Head of caudate nucleus (tissue), 42 donors: Measurements from ENCODE around the gene SMAD5.

Experiments
- DNase-seq, 42 donors: peaks; one replicate each; pipeline versions ENCODE4 v3.0.0 to v3.0.0-alpha.2; 2020 to 2021; ENCODE audit warnings: mixed read lengths in 7 of 42
- intact Hi-C: fragments of 100-400 bp; cut with DNase I; formaldehyde crosslinking; loops from one replicate; pipeline ENCODE4 v1.15.0; 2022

Gene SMAD5

GRCh38 chr5:136132557-136133221, at the start of gene SMAD5:
TSS of gene SMAD5 (plus strand) at chr5:136132845. CDS start at chr5:136153761, 20,916 bp downstream.
- peak; percentile 82 to 99 (median 97) for DNase-seq
- intact Hi-C loops, result no loop called here

- intact Hi-C loops, result no loop called here
- DNase-seq, result no peak
These were observed 47.9 kb upstream of the SMAD5 start for GRCh38 chr5:136084698-136085097.

DNA sequence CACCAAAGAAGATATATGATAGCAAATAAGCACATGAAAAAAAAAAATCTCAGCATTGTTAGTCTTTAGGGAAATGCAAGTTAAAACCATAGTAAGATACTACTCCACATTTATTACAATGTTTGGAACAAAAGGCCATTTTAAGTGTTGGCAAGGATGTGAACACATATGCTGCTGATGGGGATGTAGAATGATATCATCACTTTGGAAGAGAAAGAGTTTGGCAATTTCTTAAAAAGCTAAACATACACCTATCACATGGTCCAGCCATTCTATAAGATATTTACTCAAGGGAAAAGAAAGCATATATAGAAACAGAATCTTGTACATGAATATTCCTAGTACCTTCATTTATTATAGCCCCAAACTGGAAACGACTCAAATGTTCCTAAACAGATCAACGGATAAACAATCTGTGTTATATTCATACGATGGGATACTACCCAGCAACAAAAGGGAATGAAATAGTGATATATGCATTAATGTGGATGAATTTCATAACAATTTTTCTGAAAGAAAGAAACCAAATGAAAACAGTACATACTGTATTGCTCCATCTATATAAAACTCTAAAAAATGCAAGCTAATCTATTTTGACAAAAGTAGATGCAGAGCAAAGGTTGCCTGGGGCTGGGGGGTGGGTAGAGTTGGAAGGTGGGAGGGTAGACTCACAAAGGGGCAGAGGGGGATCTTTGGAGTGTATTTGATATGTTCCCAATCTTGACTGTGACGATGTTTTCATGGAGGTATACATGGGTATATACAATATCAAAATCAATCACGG, 45.7 kb upstream of the SMAD5 start:
- intact Hi-C loops, result no loop called here
- DNase-seq, result no peak

- no peak for DNase-seq
- intact Hi-C loops, result no loop called here
These were observed 44.4 kb upstream of the SMAD5 start for GRCh38 chr5:136087961-136088871.

DNA sequence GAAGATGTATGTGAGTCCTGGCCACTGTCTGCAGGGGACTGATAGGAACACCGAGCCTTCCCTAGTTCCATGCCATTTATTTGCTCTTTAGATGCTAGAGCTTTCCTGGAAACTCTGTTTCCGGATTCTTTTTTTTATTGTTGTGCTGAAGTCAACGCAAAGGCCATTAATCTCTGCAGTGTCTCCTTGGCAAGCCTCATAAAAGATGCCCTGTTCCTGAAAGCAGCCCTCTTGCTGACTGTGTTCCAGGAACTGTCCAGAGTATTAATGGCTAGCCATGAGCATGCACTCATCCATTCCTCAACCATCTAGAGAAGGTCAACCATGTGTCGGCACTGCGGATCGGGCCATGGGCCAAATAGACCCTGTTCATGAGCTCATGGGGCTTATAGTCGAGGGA, 42.9 kb upstream of the SMAD5 start:
- DNase-seq, result no peak
- intact Hi-C loops, result no loop called here

DNA sequence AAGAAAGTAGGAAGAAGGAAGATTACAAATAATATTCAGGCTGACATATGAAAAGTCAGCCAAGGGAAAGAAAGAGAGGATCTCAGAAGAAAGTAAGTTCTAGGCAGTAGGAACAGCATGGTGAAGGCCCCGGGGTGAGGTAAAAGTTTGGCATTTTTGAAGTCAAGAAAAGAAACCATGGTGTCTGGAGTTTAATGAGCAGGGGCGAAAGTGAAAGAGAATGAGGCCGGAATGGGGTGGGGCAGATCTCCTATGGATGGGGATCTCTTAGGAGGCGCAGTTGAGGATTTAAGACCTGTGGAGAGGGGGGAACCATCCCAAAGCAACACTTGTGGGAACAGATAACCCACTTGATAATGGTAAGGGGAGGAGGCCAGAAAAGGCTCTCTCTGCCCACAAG, 42.3 kb upstream of the SMAD5 start:
- no peak for DNase-seq
- intact Hi-C loops, result no loop called here

DNA sequence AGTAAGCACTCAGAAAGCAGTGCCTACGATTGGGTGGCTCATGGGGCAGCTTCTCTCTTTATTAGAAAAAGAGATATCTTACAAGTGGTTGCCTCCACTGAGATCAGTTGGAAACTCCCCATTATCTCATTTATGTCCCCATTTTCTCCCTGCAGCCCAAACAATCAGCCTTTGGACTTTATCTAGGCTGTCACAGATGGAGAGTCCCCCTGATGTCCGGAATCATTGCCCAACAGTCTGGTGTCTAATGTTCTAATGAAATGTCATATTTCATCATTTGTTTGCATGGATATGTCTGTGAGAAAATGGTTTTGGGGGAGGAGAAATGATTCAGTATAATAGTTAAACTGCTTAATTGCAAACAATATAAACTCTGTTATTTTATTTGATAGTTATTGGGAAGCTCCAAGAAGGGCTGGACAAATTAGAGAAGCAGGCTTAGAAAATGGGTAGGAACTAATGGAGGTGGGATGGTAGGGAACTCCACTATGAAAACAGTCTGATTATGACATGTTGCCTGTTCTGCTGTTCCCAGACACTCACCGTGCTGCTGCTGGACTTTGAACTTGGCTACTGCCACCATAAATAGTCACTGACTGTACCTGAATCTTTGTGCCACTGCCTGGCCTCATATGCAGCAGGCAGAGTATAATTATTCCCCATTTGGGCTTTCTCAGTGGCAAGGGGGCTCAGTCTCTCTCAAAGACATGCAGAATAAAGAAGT, 38.3 kb upstream of the SMAD5 start:
- DNase-seq, result no peak
- intact Hi-C loops, result no loop called here

DNA sequence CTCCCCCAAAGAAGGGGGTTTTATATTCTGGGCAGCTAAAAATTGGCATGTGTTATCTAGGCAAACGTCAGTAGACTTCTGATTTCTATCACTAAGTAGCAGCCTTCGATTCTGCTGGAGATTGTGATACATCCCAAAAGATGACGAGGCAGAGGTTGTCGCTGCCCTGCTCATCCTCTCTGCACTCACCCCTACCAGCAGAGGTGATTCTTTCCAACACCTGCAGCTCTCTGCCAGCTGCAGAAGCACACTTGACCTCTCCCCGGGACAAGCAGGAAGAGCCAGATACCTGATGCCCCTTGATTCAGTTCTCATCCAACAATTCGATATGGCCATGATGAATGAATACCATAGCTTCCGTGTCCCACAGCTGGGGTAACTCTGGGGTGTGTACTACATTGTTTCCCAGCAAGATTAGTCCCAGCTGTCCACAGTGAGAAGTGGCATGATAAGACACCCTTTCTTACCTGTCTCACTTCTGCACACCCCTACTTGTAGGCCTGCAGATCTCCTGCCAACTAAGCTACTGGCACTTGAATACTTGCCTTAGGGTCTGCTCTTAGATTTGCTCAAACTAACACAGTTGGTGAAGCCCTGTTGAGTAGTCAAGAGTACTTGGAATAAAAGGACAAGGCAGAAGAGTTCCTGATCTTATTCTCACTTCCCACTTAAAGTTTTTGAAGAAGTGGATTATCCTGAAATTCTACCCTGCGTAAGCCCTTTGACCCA, 37.6 kb upstream of the SMAD5 start:
- intact Hi-C loops, result no loop called here
- DNase-seq, result no peak

DNA sequence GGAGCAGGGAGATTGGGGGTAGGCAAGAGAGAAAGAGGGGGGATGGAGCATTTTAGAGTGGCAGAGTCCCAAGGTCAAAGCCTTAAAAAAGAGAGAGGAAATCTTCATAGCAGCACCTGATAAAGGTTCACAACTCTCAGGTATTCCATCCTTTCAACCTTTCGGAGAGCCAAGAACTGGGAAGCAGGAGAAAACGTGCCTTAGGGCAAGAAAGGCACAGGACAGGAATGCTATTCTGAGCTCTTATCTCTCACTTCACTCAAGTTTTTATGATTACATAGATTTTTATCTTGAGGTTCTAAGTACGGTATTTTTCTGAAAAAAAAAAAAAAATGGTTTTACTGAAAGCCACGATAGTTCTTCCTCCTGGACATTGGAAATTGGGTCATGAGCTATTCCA, 34.5 kb upstream of the SMAD5 start:
- intact Hi-C loops, result no loop called here

DNA sequence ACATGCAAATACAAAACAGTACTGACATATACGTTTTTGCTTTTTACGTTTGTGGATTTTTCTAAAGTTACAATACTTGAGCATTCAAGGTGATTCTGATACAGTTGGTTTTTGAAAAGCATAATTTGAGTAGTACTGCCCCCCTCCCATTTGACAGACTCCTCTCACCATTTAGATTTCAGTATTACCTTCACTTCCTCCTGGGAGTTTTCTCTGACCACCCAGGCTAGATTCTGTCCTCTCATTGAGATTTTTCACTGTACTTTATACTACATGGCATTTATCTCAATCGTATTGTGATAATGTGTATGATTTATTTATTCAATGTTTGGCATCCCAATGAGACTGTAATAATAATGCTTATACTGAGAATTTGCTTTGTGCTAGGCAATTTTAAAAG, 32.8 kb upstream of the SMAD5 start:
- no peak for DNase-seq
- intact Hi-C loops, result no loop called here

More for the DNA sequence above, 34.5 kb upstream of the SMAD5 start:
- DNase-seq, result no peak

DNA sequence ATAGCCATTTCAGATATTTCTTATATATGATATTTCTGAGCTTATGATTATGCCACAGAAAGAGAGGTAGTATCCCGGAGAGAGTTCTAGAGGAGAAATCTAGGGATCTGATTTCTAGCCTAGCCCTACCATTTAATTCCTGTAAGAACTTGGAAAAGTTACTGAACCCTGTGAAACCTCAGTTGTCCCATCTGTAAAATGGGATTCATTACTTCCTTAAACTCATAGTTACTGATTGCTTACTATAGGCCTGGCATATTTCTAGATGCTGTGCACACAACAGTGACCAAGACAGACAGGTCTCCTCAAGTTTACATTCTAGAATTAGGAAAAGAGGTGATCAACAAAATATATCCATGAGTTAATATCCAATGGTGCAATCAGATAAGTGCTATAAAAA, 30.8 kb upstream of the SMAD5 start:
- no peak for DNase-seq
- intact Hi-C loops, result no loop called here

DNA sequence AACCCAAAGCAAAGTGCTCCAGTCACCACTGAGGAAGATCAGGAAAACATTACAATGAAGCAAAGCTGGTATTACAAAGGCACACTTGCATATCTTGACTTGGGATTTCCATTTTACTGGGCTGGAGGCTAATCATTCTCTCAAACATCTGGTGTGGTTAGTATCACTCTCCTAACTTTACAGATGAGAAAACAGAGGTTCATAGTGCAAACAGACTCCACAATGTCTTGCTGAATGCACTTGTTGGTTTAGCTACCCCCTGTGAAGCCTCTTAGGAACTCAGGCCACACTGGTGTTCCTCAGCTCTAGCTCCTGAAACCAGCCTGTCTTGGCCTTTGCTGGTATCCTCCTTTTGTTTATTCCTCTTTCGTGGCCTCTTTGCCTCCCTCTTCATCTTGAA, 29.5 kb upstream of the SMAD5 start:
- no peak for DNase-seq
- intact Hi-C loops, result no loop called here

DNA sequence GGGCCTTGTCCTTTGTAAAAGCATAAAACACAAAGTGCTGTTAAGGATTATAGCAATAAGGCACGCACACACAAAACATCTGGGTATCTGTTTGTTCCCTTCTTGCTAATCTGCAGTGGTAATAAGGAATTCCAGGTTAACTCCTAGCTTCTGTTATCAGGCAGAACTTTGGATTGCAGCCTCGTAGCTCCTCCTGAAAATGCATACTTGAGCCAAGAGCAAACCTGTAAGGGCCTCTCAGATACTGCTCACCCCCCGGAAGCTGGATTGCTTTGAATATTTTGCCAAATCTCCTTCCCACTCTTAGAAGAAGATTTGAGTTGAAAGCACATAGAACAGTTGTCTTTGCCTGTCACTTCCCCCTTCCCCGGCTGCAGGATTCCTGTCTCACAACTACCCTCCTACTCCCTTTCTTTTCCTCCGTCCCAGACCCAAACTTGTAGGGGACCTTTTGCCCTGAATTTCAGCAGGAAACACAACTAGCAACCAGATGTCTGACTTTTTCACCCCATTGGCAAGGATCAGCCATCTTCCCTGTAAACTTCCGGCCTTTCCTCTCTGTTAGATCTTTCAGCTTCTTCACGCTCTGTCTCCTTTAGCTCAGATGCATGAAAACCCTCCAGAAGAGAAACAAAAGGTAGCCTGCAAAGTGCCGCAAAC, 28.2 kb upstream of the SMAD5 start:
- no peak for DNase-seq
- intact Hi-C loops, result no loop called here

DNA sequence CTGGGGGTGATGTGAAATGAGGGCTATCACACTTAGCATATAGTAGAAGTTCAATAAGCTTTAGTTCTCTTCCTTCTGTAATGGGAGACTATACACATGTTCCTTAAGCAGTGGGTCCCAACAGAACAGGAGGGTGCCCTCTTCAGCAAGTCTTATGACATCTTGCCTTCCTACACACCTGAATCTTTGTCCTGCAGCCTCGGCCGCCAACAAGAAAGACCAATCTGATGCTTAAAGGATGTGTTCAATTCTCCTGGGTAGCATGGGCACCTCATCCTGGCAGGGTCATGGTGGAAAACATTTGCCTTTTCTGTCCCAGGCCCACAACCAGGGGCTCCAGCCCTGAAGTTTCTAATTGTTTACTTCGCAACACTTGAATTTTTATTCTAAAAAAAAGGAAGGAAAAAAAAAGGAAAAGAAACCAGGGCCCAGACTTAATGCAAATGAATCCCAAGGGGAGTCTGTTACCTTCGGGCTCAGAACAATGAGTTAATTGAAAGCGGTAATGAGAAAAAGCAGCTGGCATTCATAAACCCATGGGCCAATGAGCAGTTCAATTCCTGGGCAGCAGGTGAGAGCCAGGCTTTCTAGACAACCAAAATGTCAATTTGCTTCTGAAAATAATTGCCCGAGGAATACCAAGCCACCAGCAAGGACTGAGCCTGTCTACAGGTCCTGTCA, 26.2 kb upstream of the SMAD5 start:
- no peak for DNase-seq
- intact Hi-C loops, result no loop called here

DNA sequence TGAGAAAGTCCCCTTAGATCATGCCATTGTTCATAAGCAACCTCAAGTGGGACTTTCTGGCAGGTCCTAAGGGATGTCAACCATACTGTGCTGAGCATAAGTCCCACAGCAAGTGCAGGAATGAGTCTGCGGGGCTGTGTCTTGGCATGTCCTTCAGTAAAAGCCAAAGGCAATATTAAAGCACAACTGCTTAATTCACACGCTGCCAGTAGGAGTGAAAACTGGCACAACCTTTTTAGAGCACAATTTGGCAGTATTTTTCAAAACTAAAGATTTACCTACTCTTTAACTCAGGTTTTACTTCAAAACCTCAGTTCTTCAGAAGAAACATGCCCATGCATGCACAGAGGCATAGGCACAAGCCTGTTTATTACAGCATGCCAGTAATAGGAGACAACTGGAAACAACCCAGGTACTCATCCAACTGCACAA, 24.4 kb upstream of the SMAD5 start:
- no peak for DNase-seq
- intact Hi-C loops, result no loop called here

- no peak for DNase-seq
- intact Hi-C loops, result no loop called here
These were observed 23.9 kb upstream of the SMAD5 start for GRCh38 chr5:136108766-136109165.

GRCh38 chr5:136109453-136110135, 23.1 kb upstream of the SMAD5 start:
- intact Hi-C loops, result no loop called here
- no peak for DNase-seq
